HG02759 (cell line): ENCODE data around the gene CSTPP1.

Experiments
- ATAC-seq: cut with Tn5 transposase; IDR thresholded peaks from one replicate; pipeline ENCODE4 v1.9.1; 2021; ENCODE audit warnings: mild to moderate bottlenecking, moderate library complexity; ENCODE audit not compliant: unreplicated experiment

The CSTPP1 gene

DNA sequence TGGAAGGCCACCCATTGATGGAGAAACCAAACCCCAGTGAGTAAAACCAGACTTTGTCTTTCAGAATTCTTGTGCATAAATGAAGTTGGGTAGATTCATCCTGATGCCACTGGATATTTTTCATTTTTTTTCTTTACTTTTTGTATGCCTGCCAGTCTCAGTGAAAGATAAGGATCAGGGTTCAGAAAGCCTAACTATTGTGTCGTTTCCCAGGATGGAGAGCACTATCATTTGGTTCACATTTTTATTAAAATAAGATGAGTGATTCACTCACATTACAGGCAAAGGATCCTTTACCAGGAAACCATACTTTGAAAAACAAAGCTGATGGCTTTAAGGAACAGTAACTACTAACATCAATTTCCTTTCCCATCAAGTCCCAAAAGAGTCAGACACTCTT is 188.1 kb downstream of the CSTPP1 start:
- no peak for ATAC-seq

DNA sequence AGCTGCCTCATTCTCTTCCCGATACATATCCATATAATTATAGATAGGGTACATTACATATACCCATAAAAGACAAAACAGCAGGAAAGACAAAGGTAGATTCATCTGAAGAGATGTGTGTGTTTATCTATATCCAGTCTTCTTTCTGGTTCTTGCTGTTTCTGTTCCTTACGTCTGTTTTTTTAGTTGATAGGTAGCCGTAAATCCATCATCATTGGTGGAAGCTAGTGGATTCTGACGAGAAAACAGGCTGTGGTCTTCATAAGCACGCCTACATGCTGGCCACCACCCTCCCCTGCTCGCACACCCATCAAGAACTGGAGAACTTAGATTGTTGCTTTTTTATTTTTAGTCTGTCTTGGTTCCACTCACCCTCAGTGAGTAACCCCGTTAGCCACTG is 188.5 kb downstream of the CSTPP1 start:
- no peak for ATAC-seq

DNA sequence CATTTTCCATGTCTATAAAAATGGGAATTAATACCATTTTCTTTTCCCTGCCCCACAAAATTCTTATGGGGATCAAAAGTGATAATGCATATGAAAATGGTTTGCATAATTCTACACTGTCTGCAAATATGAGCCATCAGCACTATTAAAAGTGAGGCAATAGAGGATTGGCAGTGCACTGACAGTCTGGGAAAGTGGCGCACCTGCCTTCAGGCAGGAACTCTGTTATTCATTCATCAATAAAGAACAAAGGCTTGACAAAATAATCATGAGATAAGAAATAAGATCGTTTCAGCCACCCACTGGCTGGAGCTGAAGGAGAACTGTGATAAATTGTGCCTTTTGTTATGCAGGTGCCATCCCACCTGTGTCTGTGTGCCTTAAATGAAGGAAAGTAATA is 190.7 kb downstream of the CSTPP1 start:
- no peak for ATAC-seq

DNA sequence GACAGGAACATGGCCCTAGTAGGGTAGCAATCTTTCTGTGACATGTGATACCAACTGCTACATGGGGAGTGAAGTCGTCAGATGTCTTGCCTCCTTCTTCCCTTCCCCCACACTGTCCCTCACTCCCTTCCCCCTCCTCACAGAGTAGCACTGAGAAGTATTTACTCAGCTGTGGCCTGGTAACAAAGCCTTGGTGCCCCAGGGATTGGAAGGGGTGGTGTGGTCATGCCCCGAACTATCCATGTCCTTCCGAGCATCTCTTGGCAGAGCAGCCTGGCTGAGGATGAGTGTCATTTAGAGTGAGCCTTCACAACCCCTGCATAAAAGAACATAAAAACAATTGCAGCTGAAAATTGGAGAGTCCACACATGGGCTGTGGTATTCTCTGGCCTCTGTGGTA is 194.0 kb downstream of the CSTPP1 start:
- ATAC-seq: no peak

GRCh38 chr11:47131136-47131535 is 194.6 kb downstream of the CSTPP1 start:
- no peak for ATAC-seq

DNA sequence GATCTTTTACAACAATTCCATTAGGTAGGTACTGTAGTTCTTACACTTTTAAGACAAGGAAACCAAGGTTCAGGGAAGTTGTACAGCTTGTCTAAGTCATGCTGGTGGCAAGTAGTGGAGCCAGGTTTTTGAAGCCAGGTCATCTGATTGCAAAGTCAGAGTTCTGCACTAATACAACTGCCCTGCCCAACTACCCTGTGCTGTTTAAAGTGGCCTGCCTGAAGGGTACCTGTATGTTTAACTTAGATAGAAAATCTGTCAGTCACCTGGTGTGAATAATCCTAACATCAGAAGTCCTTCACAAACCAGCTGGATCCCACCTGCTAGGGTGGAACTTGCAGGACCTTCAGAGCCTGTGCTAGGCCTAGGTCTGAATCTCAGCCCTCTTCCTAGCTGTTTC is 195.9 kb downstream of the CSTPP1 start:
- ATAC-seq: no peak

DNA sequence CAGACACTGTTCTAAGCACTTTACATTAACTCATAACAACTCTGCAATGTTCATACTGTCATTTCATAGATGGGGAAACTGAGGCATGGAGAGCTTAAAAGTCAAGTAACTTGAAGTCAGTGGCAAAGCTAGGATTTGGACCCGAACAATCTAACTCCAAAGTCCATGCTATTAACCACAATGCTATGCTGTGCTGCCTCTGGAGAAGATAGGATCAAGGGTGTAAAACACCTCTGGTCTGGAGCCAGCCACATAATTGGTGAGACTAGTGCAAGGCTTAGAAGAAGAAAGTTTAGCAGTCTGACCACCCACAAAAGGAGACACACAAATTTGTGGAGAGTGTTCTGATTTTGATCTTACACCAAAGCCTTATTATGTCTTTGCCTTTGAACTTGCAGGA is 196.4 kb downstream of the CSTPP1 start:
- no peak for ATAC-seq

GRCh38 chr11:47136327-47136726 is 199.8 kb downstream of the CSTPP1 start:
- no peak for ATAC-seq

DNA sequence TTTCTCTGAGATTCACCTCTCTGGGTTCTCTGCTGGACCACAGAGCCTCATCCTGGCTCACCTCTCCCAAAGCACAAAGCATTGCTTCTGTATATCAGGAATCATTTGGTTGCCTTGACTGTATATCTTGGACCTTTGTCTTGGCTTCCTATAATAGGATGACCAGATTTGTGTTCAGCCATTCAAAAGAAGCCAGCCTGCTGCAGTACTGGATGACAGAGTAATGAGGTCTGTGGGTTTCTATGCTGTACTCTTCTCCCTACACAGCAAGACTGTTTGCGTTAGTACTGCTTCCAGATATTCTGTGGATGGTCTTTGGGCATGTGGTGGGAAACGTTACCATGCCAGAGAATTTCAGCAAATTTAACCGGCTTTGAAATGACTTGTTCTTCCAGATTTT is 200.4 kb downstream of the CSTPP1 start:
- no peak for ATAC-seq

- ATAC-seq: no peak
These were observed 200.9 kb downstream of the CSTPP1 start for GRCh38 chr11:47137476-47137875.

GRCh38 chr11:47139878-47140277 is 203.3 kb downstream of the CSTPP1 start:
- ATAC-seq: no peak

- ATAC-seq: no peak
These were observed 206.8 kb downstream of the CSTPP1 start for GRCh38 chr11:47143322-47143721.

DNA sequence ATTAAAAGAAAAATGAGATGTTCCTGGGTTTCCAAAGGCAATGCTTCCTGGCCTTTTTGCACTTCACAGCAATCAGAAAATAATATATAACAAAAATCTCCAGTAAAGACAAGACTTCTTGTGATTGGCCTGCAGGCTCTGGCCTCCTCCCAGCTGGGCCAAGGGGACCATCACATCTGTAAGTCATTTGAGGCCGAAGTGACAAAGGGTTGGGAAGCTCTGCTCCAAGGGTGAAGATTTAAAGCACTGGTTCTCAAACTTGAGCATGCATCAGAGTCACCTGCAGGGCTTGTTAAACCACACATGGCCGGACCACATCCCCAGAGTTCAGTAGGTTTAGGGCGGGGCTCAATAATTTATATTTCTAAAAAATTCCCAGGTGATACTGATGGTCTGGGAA is 208.0 kb downstream of the CSTPP1 start:
- ATAC-seq: no peak

- ATAC-seq: no peak
These were observed 210.7 kb downstream of the CSTPP1 start for GRCh38 chr11:47147250-47147649.

DNA sequence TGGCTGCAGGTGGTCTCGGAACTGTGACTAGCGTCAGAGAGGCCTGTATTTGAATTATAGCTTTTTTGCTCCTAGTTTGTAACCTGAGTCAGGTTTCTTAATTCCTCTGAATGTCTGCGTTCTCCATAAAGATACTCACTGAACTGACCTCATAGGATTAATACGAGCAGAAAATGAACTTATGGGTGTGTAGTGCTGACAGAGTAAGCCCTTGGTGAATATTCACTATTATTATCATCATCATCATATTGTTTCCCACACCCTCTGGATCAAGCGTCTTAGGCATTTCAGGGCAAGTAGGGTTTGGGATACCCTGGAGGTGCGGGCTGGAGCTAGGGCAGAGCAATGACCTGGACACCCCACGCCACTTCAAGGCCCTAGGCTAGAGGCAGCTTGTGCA is 211.1 kb downstream of the CSTPP1 start:
- no peak for ATAC-seq

- ATAC-seq: no peak
These were observed 211.7 kb downstream of the CSTPP1 start for GRCh38 chr11:47148270-47148669.

DNA sequence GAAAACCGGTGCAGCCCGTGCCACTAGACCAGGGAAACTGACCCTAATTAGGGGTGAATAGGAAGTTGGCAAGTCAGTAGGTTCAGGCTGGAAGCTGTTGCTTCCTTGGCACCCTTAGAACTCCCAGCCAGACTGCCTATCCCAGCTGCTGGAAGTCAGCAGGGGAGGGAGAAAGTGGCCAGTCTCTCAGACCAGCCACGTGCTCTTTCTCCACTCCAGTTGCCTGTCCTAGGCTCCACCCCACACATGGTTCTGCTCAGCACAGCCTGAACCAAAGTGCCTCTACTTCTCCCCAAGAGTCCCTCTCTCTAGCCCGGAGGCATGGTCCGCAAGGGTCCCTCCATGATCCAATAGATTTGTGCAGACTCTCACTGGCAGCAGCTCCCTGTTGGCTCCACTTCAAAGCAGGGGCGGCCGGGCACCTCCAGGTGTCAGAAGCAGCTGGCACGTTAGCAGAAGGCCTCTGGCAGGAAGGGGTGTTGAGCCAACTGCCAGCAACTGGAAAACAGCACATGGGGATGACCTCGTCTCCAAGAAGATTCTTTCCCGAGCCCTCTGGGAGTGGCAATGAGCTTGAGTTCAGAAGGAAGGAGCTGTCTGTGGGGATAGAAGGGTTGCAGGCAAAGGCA is 212.5 kb downstream of the CSTPP1 start:
- ATAC-seq: no peak

GRCh38 chr11:47149782-47150181 is 213.2 kb downstream of the CSTPP1 start:
- no peak for ATAC-seq

- no peak for ATAC-seq
These were observed 215.8 kb downstream of the CSTPP1 start for GRCh38 chr11:47152126-47152952.

DNA sequence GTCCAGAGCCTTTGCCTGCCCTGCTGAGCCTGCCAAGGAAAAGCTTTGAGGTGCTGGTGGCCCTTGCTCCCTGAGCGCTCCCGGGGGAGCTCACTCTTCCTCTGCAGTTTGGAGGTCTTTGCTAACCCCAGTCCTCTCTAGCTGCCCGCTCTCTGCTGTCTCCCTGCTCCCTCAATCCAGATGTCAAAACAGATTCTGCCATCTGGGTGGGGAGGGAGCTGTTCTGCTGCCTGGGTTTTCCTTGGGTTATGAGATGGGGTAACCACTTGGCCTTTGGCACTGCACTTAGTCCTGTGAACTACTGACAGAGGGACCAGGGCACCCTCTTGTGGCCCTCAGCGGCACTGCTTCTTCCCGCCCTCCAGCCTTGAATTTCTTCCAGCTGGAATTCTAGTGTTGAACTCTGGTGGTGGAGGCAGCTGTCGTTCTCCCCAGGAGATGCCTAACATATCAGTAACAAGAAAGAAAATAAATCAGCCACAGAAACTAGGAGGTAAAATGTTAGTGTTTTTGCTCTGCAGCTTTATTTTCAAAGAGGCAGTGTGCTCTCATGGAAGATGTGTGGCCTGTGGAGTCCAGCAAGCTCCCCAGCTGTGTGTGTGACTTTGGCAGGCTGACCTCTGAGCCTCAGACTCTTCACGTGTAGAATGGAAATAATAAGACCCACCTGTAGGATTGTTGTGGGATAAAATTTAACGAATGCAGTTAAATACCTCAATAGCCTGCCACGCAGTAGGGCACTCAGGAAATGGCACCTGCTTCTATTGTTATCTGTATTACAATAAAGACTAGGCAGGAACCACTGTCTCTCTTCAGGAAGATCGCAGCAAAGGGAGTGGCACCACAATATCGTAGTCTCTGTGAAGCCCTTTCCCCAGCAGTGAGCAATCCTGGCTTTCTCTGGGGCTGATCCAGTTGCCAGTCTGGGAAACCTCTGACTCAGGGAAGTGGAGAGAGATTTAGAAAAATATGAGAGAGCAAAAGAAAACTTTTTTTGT is 216.7 kb downstream of the CSTPP1 start:
- no peak for ATAC-seq
